ENCODE data around the gene SYF2.
A peak's percentile ranks its signal among the peaks of the same experiment; 100 is the strongest.
"Not testable (repeated sequence)": the region's sequence is repeated elsewhere in the genome, so short reads cannot be mapped to it uniquely, and the experiment has no call there.

Gene SYF2

GRCh38 chr1:25245809-25246599 is 13.7 kb upstream of the SYF2 start:
- no peak for DNase-seq

DNA sequence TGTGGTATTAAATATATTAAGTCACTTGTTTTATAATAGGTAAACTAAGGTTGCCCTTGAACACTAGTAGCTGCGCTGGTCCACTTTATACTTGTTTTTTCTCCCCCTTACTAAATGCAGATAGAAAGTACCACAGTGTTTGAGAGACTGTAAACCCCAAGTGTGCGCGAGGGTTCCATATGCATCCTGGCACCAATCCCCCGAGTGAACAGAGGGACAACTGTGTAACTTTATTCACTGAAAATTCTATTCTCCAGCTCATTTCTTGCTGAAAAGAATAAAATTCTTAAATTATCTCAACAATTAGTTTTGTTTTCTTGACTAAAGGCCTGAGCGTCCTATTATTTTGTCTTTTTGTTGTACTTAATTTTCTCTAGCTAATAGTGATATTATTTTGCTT is 13.1 kb upstream of the SYF2 start:
- DNase-seq: no peak

GRCh38 chr1:25243907-25244306 is 11.6 kb upstream of the SYF2 start:
- DNase-seq: no peak

DNA sequence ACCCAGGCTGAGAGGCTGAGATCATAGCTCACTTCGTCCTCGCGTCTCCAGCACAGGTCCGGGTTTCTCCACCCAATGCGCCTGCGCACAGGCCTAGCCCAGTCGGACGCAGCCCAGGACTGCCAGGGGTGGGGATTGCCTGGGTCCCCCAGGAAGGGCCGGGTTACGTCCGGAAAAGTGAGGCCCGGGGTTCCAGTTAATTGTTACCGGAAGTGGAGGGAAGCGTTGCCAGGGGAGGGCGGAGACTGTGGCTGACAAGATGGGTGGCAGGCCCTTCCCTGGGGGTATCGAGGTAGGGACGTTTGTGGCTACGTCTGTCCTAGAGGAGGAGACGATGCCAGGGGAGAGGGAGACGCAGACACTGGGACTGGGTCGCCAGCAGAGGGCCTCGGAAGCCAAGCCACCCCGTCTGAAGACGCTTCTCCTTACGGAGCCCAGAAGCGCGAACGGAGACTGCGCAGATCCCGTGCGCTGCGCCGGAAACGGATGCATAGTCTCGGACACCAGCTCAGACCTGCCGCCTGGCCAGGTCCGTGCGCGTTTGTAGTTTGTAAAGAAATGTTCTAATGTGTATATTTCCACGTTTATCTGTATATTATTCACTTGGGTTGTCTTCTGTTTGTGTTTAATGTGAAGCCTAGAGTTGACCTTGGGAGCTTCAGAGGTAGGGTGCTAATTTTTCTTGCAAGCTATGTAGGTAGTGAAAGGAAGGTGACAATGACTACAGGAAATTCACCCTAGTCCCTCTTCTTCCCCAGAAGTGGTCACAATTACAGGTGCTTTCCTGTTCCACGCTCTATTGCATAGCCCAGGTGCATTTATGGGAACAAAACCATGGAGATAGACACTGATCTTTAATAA is 7.6 kb upstream of the SYF2 start:
- peak; percentile 95 for DNase-seq

DNA sequence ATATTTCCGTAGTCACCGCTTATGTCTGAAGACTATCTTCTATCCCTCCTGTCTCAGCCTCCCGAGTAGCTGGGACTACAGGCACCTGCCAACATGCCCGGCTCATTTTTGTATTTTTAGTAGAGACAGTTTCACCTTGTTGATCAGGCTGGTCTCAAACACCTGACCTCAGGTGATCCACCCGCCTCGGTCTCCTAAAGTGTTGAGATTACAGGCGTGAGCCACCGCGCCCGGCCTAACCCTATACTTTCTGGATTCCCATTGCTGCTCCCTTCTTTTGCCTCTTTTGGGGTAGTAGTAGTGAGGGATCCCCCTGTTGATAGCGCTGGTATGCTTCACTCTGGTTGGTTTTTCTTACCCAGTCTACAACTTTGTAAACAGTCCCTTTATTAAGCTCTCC is 5.7 kb upstream of the SYF2 start:
- DNase-seq: no peak

DNA sequence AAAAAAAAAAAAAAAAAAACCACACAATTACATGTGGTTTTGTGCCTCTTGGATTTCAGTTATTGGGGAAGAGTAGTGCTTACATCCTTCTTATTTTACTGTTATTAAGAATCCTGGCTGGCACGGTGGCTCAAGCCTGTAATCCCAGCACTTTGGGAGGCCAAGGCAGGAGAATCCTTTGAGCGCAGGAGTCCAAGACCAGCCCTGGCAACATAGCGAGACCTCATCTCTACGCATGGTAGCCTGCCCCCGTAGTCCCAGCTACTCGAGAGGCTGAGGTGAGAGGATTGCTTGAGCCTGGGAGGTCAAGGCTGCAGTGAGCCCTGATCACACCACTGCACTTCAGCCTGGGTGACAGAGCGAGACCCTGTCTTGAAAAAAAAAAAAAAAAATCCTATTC is 4.0 kb upstream of the SYF2 start:
- not testable (repeated sequence) for DNase-seq

GRCh38 chr1:25235411-25235810 is 3.1 kb upstream of the SYF2 start:
- DNase-seq: not testable (repeated sequence)

- DNase-seq: peak; percentile 77
These were observed 823 bp upstream of the SYF2 start for GRCh38 chr1:25232866-25233784.

GRCh38 chr1:25223471-25223870 is 8.8 kb downstream of the SYF2 start:
- DNase-seq: no peak

DNA sequence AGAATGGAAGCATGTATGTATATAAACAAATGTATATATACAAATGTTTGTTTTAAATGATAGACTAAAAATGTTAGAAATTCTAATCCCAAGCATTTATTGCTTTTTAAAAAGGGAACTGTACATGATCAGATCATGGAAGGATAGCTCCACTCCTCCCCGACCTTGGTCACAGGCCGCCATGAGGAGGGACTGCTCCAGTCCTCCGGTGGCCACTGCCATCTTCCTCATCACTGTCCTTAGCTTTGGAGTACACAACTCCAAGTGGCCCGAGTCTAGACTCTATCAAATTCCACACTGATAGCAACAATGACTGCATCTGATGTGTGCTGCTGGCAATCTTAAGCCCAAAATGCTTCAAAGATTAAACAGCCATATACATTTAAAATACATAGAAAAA is 9.7 kb downstream of the SYF2 start:
- no peak for DNase-seq

GRCh38 chr1:25220666-25221065 is 11.6 kb downstream of the SYF2 start:
- no peak for DNase-seq

GRCh38 chr1:25219661-25220251 is 12.5 kb downstream of the SYF2 start:
- no peak for DNase-seq

DNA sequence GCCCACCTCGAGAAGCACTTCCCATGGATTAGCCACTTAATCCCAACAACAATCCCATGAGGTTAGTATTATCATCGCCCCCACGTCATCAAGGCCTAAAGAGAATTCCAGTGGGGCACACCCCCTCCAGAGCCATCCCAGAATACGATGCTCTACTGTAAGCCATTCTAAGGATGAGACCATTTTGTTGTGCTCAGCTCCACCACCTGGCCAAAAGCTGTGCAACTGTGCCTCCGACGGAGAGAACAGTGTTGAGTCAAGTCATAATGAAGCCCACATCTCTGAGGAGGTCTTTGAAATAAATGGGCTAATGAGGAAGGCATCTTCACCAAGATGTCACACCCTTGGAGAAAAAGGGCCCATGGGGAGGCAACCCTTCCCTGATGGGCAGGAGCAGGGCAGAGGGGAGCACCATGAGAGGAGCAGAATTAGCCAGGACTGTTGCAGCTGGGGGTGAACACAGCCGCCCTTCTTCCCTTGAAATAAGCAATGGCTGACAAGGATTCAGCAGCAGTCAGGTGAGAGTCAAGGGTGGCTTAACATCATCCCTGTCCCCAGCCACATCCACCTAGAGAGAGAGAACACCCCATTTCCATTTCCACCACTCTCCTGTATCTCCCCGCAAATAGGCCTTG is 14.6 kb downstream of the SYF2 start:
- DNase-seq: no peak

DNA sequence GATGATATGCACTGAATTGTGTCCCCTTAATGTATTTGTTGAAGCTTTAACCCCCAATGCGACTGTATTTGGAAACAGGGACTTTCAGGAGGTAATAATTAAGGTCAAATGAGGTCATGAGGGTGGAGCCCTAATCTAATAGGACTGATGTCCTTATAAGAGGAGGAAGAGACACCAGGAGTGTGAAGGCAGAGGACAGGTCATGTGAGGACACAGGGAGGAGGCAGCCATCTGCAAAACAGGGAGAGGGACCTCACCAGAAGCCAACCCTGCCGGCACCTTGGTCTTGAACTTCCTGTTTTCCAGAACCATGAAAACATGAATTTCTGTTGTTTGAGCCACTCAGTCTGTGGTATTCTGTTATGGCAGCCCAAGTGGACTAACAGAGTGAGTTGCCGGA is 15.3 kb downstream of the SYF2 start:
- no peak for DNase-seq

DNA sequence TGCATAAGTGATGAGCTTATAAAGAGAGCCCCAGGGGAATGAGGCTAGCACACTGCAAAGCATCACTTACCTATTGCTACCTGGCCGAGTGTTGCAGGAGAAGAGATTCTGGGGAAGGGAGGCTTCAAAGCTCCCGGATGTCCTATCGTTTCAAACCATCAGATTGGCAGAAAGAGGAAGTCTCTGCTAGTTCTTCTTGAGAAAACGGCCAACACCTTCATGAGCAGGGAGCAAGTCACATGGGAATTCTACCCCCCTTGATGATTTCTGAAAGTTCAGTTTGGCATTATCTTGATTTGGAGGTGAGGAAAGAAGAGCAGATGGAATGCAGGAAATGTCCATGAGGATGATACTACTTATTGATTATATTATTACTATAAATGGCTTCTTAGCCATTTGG is 16.2 kb downstream of the SYF2 start:
- no peak for DNase-seq

DNA sequence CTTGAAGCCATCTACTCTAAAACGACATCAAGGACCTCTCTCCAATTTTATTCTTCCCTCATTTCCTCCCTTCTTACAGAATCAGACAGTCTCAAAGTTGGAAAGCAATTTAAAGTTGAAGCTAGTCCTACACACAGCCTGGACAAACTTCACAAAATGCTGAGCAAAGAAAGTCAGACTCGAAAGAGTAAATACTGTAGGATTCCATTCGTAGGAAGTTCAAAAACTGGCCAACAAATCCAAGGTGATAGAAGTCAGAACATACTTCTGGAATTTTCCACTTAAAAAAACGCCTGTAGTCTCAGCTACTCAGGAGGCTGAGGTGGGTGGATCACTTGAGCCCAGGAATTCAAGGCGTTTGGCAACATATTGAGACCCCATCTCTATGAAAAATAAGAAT is 19.6 kb downstream of the SYF2 start:
- DNase-seq: no peak

DNA sequence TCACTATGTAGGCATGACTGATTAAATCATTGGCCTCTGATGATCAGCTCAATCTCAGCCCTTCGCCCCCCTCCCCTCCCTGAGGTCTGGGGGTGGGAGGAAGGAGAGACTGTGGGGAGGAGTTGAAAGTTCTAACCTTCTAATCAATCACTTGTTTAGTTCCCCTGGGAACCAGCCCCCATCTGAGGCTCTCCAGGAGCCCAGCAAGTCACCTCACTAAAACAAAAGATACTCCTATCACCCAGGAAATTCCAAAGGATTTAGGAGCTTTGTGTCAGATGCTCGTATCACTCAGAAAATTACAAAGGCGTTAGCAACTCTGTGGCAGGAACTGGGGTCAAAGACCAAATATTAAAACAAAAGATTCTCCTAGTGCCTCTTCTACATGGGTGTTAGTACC is 21.6 kb downstream of the SYF2 start:
- no peak for DNase-seq

- DNase-seq: no peak
These were observed 22.8 kb downstream of the SYF2 start for GRCh38 chr1:25209516-25209915.

- no peak for DNase-seq
These were observed 23.6 kb downstream of the SYF2 start for GRCh38 chr1:25208561-25209222.

GRCh38 chr1:25208092-25208491 is 24.2 kb downstream of the SYF2 start:
- DNase-seq: no peak

GRCh38 chr1:25206201-25206600 is 26.1 kb downstream of the SYF2 start:
- DNase-seq: no peak

GRCh38 chr1:25205786-25206185 is 26.5 kb downstream of the SYF2 start:
- DNase-seq: no peak
